ACC112 (cell line): ENCODE measurements around the gene ASCC1.

Experiments
- H2AFZ ChIP-seq: fragments of 200-600 bp; sonication (generic); one replicate; pipeline ENCODE4 v1.6.0; 2017; ENCODE audit warnings: antibody characterized with exemption, low read length; ENCODE audit not compliant: unreplicated experiment
- H3K27ac ChIP-seq: fragments of 200-600 bp; sonication (generic); 2 replicates; pipeline ENCODE4 v1.5.1; 2014; ENCODE audit warnings: low read depth, mild to moderate bottlenecking, antibody characterized with exemption, low read length, moderate library complexity
- H3K27me3 ChIP-seq: fragments of 200-600 bp; sonication (generic); 2 replicates; pipeline ENCODE4 v1.6.1; 2014; ENCODE audit warnings: mild to moderate bottlenecking, antibody characterized with exemption, low read length, moderate library complexity, mixed read lengths; ENCODE audit not compliant: insufficient read depth
- H3K36me3 ChIP-seq: fragments of 200-600 bp; sonication (generic); 2 replicates; pipeline ENCODE4 v1.6.1; 2016; ENCODE audit warnings: mild to moderate bottlenecking, antibody characterized with exemption, low read length, moderate library complexity, mixed read lengths; ENCODE audit not compliant: insufficient read depth
- H3K4me1 ChIP-seq: fragments of 200-600 bp; sonication (generic); one replicate; pipeline ENCODE4 v1.6.1; 2016; ENCODE audit warnings: low read length, mixed read lengths; ENCODE audit not compliant: insufficient read depth, unreplicated experiment, control insufficient read depth
- H3K4me3 ChIP-seq: fragments of 200-600 bp; sonication (generic); 2 replicates; pipeline ENCODE4 v1.5.1; 2014; ENCODE audit warnings: mild to moderate bottlenecking, low read depth, low read length
- H3K79me2 ChIP-seq: fragments of 200-600 bp; sonication (generic); one replicate; pipeline ENCODE4 v1.6.0; 2016; ENCODE audit warnings: low read length; ENCODE audit not compliant: control insufficient read depth, unreplicated experiment, insufficient read depth

Gene ASCC1

DNA sequence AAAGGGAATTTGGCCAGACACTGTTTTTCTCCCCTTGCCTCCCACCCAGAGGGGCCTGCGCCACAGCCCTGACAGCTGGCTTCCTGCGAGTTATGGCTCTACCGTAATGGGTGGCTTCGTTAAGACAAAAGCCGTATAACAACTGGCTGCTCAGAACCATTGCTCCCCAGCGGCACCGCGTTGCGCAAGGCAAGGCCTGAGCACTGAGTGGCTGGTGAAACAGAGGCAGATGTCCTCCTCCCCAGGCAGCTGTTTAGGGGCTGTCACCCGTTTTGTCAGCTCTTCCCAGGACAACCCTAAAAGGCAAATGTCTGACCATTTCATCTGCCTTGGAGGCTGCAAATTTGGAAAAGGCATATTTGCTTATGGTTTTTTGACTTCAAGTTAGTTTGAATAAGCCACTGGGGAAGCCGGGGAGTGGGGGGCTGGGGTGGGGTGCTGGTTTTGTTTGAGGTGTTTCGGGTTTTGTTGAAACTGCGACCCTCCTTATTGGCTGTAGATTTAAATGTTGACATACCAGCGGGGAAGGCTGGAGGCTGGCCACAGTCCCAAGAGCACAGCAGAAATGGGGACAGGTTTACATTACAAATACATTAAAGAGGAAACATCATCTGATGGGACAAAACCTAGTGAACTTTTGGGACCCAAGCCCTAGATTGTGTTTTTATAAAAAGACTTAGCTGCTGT lies 127.0 kb downstream of the ASCC1 start:
- Histone ChIP-seq H3K4me3 (no peak overlapping the region), H2AFZ (no peak overlapping the region), H3K79me2 (no peaks in the 10 kb centered on the region), H3K27me3 (peaks cover 39% of the 10 kb centered on the region), H3K27ac (no peak overlapping the region), H3K36me3 (no peaks in the 10 kb centered on the region), H3K4me1 (peaks cover 5% of the 10 kb centered on the region)

GRCh38 chr10:72087969-72088888 lies 127.8 kb downstream of the ASCC1 start, which contains the start of gene SPOCK2:
Gene SPOCK2, minus strand, starts transcription at chr10:72088551. Its CDS starts 223 bp downstream, at chr10:72088328.
- Histone ChIP-seq H3K27ac (no peak within 1 kb of the TSS), H3K36me3 (no peaks in the 10 kb centered on the region), H3K4me3 (peak within 1 kb of the TSS; percentile 64), H3K79me2 (no peaks in the 10 kb centered on the region), H3K27me3 (peaks cover 39% of the 10 kb centered on the region), H2AFZ (no peak within 1 kb of the TSS), H3K4me1 (peaks cover 5% of the 10 kb centered on the region)

DNA sequence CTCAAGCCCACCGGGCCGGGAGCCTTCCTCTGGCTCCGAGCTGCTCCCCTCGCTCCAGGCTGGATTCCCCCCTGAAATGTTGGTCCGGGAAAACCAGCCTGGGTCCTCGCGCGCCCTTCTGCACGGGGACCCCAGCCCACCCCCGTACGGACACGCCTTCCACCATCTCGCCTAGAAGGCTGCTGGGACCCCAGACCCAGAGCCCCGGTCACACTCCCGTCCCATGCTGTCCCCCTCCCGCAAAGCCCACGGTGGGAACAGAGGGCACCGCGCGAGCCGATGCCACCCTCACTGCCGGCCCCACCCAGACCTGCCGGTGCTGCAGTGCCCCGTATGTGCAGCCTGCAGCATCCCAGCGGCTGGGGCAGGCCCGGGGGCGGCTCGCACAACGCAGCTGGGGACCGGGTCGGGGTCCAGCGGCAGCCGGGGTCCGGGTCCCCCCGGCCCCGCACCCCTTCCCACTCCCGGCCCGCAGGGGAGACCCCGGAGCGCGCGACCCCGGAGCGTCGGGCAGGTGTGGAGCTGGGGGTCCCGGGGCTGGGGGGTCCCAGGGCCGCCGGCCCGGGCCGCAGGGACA lies 128.6 kb downstream of the ASCC1 start:
- H3K4me3 ChIP-seq: peak overlapping the region; percentile 64
- H3K79me2 ChIP-seq: no peaks in the 10 kb centered on the region
- H3K36me3 ChIP-seq: no peaks in the 10 kb centered on the region
- no peak overlapping the region for H3K27ac ChIP-seq
- H3K27me3 ChIP-seq: peaks cover 39% of the 10 kb centered on the region
- no peak overlapping the region for H2AFZ ChIP-seq
- H3K4me1 ChIP-seq: peaks cover 5% of the 10 kb centered on the region

GRCh38 chr10:72086466-72087391 lies 129.3 kb downstream of the ASCC1 start:
- Histone ChIP-seq H3K36me3 (no peaks in the 10 kb centered on the region), H3K27me3 (peaks cover 39% of the 10 kb centered on the region), H2AFZ (no peak overlapping the region), H3K27ac (no peak overlapping the region), H3K4me1 (peaks cover 5% of the 10 kb centered on the region), H3K4me3 (no peak overlapping the region), H3K79me2 (no peaks in the 10 kb centered on the region)

- Histone ChIP-seq H3K79me2 (no peaks in the 10 kb centered on the region), H2AFZ (no peak overlapping the region), H3K4me1 (peaks cover 5% of the 10 kb centered on the region), H3K4me3 (no peak overlapping the region), H3K27ac (no peak overlapping the region), H3K27me3 (peaks cover 39% of the 10 kb centered on the region), H3K36me3 (no peaks in the 10 kb centered on the region)
Observed at GRCh38 chr10:72085864-72086465, 130.1 kb downstream of the ASCC1 start.

- Histone ChIP-seq H3K4me1 (peaks cover 5% of the 10 kb centered on the region), H3K4me3 (no peak overlapping the region), H3K27ac (no peak overlapping the region), H2AFZ (no peak overlapping the region), H3K79me2 (no peaks in the 10 kb centered on the region), H3K36me3 (no peaks in the 10 kb centered on the region), H3K27me3 (peaks cover 39% of the 10 kb centered on the region)
Observed at GRCh38 chr10:72085166-72085565, 130.9 kb downstream of the ASCC1 start.

DNA sequence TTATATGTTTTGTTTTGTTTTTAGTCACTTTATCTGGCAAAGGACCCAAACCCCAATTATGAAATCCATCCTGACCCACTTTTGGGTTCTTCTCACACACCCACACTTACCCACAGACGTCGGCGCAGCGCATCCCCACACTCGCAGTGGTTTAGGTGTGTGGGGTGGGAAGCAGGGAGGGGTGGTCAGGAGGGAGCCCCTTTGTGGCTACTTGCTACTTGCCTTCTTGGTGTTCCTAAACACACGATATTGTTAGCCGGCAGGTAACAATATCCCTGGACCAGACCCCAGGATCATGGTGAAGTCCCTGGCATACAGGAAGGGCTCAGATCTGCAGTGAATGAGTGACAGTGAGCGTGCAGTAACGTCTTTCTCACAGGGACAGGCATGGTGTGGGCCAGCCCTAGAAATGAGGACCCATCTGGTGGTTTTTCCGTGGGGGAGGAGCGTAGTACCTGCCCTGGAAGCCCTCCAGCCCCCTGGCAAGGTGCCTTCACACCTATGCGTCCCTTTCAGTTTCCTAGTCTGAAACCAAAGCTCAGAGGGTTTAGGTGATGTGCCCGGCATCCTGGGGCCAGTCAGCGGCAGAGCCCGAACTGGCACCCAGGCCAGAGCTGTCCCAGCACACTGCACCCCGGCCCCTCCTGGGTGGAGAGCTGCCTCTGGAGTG lies 132.2 kb downstream of the ASCC1 start:
- no peak overlapping the region for H2AFZ ChIP-seq

DNA sequence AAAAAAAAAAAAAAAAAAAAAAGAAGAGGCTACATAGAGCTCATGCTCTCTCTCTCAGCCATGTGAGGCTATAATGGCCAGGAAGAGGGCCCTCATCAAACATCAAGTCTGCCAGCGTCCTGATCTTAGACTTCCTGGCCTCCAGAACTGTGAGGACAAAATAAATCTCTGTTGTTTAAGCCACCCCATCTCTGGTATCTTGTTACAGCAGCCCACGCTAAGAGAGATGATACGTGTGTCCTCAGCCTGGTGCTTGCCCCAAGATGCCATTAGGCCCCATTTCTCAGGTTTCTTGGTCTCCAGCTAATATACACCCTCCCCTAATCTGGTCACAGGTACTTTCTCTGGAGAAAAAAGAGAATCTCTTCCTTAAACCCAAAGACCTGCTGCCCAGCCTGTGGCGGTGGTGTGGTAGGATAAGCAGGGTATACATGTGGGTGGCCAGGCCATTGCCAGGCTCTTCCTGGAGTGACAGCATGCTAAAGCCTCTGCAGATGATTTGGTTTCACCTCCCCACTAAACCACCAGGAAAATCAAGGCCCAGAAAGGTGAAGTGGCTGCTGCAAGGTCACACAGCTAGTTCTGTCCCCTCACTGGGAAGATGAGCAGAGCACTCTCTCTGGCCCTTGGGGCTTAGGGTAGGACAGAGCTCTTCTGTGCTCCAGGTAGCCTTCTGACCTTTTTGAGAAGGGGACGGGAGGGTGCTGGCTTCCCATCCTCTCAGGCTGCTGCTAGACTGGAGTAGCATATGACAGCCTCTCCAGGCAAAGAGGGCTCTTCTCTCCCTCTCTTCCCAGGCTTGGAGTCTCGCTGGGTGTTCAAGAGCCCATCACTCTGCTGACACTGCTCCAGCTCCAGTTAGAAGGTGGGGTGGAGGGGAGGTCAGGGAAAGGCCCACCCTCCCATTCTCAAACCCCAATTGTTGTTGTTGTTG lies 133.0 kb downstream of the ASCC1 start:
- no peak overlapping the region for H2AFZ ChIP-seq
- H3K36me3 ChIP-seq: no peaks in the 10 kb centered on the region
- no peaks in the 10 kb centered on the region for H3K79me2 ChIP-seq
- no peak overlapping the region for H3K4me3 ChIP-seq
- H3K27ac ChIP-seq: no peak overlapping the region
- peaks cover 21% of the 10 kb centered on the region for H3K27me3 ChIP-seq
- peaks cover 5% of the 10 kb centered on the region for H3K4me1 ChIP-seq

More for the DNA sequence above, 132.2 kb downstream of the ASCC1 start:
- Histone ChIP-seq H3K4me3 (no peak overlapping the region), H3K4me1 (peaks cover 5% of the 10 kb centered on the region), H3K27me3 (peaks cover 29% of the 10 kb centered on the region), H3K79me2 (no peaks in the 10 kb centered on the region), H3K36me3 (no peaks in the 10 kb centered on the region), H3K27ac (no peak overlapping the region)
